Measurements from ENCODE around the gene RASA3.

The RASA3 gene

DNA sequence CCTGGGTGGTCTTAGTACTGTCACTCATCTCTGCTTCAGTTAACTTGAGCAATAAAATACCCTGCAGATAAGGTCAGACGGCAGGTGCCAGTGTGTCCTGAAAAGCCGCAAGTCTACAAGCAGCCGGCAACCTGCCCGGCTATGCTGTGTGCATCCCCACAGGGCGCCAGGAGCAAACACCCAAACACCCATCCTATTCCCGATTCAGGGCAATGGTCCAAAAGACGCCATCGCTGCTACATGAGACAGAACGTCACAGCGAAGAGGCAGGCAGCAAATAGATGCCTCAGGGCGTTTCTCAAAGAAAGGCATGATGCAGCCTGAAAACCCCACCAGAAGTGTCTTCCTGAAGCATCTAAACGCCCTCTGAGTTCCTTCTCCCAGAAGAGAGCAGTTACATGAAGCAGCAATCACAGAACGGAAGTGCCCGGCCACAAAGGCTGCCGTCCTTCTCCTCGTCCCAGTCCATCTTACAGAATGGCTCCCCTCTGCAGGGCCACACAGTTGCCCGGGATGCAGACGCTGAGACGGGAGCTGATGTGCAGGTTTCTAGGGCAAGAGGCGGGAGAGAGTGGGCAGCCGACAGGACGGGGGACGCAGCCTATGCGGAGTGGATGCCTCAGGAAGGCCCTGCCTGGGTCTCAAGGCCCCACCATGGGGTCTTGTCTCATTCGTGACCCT lies 35.1 kb downstream of the RASA3 start:
- Histone ChIP-seq H3K4me3 (ENCODE audit: low read length) (no peak overlapping the region), H2AFZ (ENCODE audit: low read length) (no peak overlapping the region), H3K9ac (ENCODE audit: low read length) (no peak overlapping the region), H3F3A (ENCODE audit: insufficient read depth, low read length) (peaks cover 21% of the 10 kb centered on the region), H3K9me3 (replicated peaks; ENCODE audit: insufficient read depth, low read length) (no peaks in the 10 kb centered on the region), H3K4me1 (ENCODE audit: low read length) (peaks cover 29% of the 10 kb centered on the region), H3K27me3 (replicated peaks; ENCODE audit: insufficient read depth, low read length) (no peaks in the 10 kb centered on the region), H3K27ac (ENCODE audit: low read length) (no peak overlapping the region), H4K20me1 (ENCODE audit: insufficient read depth, low read length) (no peaks in the 10 kb centered on the region), H3K9me2 (replicated peaks; ENCODE audit: insufficient read depth, low read length) (no peaks in the 10 kb centered on the region), H3K4me2 (ENCODE audit: low read depth, low read length) (no peak overlapping the region), H3K79me2 (ENCODE audit: low read length) (peaks cover 91% of the 10 kb centered on the region), H3K36me3 (replicated peaks; ENCODE audit: insufficient read depth, low read length) (no peaks in the 10 kb centered on the region)
- TF ChIP-seq EZH2phosphoT487 (IDR thresholded peaks at IDR 0.05; ENCODE audit: low read length), result no peak
- TF ChIP-seq, protein P1, sequence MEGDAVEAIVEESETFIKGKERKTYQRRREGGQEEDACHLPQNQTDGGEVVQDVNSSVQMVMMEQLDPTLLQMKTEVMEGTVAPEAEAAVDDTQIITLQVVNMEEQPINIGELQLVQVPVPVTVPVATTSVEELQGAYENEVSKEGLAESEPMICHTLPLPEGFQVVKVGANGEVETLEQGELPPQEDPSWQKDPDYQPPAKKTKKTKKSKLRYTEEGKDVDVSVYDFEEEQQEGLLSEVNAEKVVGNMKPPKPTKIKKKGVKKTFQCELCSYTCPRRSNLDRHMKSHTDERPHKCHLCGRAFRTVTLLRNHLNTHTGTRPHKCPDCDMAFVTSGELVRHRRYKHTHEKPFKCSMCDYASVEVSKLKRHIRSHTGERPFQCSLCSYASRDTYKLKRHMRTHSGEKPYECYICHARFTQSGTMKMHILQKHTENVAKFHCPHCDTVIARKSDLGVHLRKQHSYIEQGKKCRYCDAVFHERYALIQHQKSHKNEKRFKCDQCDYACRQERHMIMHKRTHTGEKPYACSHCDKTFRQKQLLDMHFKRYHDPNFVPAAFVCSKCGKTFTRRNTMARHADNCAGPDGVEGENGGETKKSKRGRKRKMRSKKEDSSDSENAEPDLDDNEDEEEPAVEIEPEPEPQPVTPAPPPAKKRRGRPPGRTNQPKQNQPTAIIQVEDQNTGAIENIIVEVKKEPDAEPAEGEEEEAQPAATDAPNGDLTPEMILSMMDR (IDR thresholded peaks at IDR 0.05; ENCODE audit: low read length), result no peak
- TF ChIP-seq EZH2 (optimal IDR thresholded peaks at IDR 0.05; ENCODE audit: low read depth, low read length), result no peak
- DNase-seq, result no peak

DNA sequence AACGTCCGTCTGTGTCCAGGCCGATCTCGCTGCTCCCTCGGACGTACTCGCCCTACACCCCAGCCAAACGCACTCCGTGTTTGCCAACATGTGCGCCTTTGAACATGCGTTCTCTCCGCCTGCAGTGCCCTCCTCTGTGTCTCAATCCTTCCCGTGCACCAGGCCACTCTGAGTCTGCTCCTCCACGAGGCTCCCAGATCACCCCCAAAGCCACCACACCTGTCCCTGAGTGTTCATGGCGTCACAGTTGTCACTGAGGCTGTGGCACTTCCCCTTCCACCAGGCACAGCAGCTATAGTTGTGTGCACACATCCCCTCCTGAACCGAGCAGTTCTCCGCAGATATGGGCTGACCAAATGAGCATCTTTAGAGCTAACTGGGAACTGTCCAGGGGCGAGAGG lies 35.6 kb downstream of the RASA3 start:
- Histone ChIP-seq H2AFZ (ENCODE audit: low read length) (no peak overlapping the region), H3K4me1 (ENCODE audit: low read length) (peaks cover 27% of the 10 kb centered on the region), H3K79me2 (ENCODE audit: low read length) (peaks cover 91% of the 10 kb centered on the region), H3K4me3 (ENCODE audit: low read length) (no peak overlapping the region), H3K27ac (ENCODE audit: low read length) (no peak overlapping the region), H4K20me1 (ENCODE audit: insufficient read depth, low read length) (no peaks in the 10 kb centered on the region), H3F3A (ENCODE audit: insufficient read depth, low read length) (peaks cover 18% of the 10 kb centered on the region), H3K9me3 (replicated peaks; ENCODE audit: insufficient read depth, low read length) (no peaks in the 10 kb centered on the region), H3K9ac (ENCODE audit: low read length) (no peak overlapping the region), H3K9me2 (replicated peaks; ENCODE audit: insufficient read depth, low read length) (no peaks in the 10 kb centered on the region), H3K4me2 (ENCODE audit: low read depth, low read length) (no peak overlapping the region), H3K27me3 (replicated peaks; ENCODE audit: insufficient read depth, low read length) (no peaks in the 10 kb centered on the region), H3K36me3 (replicated peaks; ENCODE audit: insufficient read depth, low read length) (no peaks in the 10 kb centered on the region)
- no peak for DNase-seq
- TF ChIP-seq EZH2phosphoT487 (IDR thresholded peaks at IDR 0.05; ENCODE audit: low read length) (no peak), EZH2 (optimal IDR thresholded peaks at IDR 0.05; ENCODE audit: low read depth, low read length) (no peak)
- TF ChIP-seq, protein P1 (IDR thresholded peaks at IDR 0.05; ENCODE audit: low read length), result no peak

DNA sequence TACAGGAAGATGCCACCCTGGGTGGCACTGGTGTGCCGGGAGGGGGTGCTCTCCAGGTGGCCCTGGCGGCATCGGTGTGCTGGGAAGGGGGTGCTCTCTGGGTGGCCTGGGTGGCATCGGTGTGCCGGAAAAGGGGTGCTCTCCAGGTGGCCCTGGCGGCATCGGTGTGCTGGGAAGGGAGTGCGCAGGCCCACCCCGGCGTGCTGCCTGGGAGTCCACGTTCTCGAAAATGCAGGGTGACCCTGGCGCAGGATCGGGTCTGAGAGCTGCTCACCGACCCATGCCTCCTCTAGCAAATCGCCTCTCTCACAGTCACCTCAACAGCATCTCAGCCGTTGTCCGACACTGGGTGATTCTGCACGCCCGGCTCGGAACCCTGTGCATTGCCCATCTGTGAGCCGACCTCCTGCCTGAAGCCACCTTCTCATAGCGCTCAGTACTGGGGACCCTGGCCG lies 36.4 kb downstream of the RASA3 start:
- Histone ChIP-seq H3K4me1 (ENCODE audit: low read length) (peaks cover 20% of the 10 kb centered on the region), H3K4me3 (ENCODE audit: low read length) (no peak overlapping the region), H2AFZ (ENCODE audit: low read length) (no peak overlapping the region), H3K4me2 (ENCODE audit: low read depth, low read length) (no peak overlapping the region), H3K9ac (ENCODE audit: low read length) (no peak overlapping the region), H4K20me1 (ENCODE audit: insufficient read depth, low read length) (no peaks in the 10 kb centered on the region), H3K9me3 (replicated peaks; ENCODE audit: insufficient read depth, low read length) (0 out of 2 replicates have a peak, but pooled peaks cover 3% of the 10 kb centered on the region), H3K36me3 (replicated peaks; ENCODE audit: insufficient read depth, low read length) (no peaks in the 10 kb centered on the region), H3K27ac (ENCODE audit: low read length) (no peak overlapping the region), H3K27me3 (replicated peaks; ENCODE audit: insufficient read depth, low read length) (no peaks in the 10 kb centered on the region), H3F3A (ENCODE audit: insufficient read depth, low read length) (peaks cover 11% of the 10 kb centered on the region), H3K79me2 (ENCODE audit: low read length) (peaks cover 91% of the 10 kb centered on the region), H3K9me2 (replicated peaks; ENCODE audit: insufficient read depth, low read length) (no peaks in the 10 kb centered on the region)
- no peak for TF ChIP-seq EZH2phosphoT487 (IDR thresholded peaks at IDR 0.05; ENCODE audit: low read length)
- no peak for TF ChIP-seq EZH2 (optimal IDR thresholded peaks at IDR 0.05; ENCODE audit: low read depth, low read length)
- no peak for DNase-seq

DNA sequence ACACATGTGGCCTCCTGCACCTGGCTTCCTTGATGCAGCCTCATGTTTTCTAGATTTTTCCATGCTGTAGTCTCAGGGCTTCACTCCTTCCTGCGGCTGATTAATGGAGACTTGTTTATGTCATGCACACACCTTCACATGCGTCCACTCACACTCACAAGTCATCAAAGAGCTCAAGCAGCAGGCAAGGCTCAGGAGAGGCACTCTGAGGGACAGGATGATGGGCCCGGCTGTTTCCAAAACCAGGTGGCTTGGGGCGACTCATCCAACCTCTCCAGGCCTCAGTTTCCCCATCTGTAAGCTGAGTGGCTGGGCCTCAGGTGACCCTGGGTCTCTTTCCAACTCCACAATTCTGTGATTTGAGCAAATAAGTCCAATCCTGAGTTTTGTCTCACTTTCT lies 36.9 kb downstream of the RASA3 start:
- no peak overlapping the region for H3K4me3 ChIP-seq (ENCODE audit: low read length)
- peaks cover 96% of the 10 kb centered on the region for H3K79me2 ChIP-seq (ENCODE audit: low read length)
- no peaks in the 10 kb centered on the region for H3K9me2 ChIP-seq (replicated peaks; ENCODE audit: insufficient read depth, low read length)
- peaks cover 7% of the 10 kb centered on the region for H3F3A ChIP-seq (ENCODE audit: insufficient read depth, low read length)
- no peaks in the 10 kb centered on the region for H3K36me3 ChIP-seq (replicated peaks; ENCODE audit: insufficient read depth, low read length)
- TF ChIP-seq, protein P1 (IDR thresholded peaks at IDR 0.05; ENCODE audit: low read length), result no peak
- TF ChIP-seq EZH2 (optimal IDR thresholded peaks at IDR 0.05; ENCODE audit: low read depth, low read length) (no peak), EZH2phosphoT487 (IDR thresholded peaks at IDR 0.05; ENCODE audit: low read length) (no peak)
- no peaks in the 10 kb centered on the region for H3K27me3 ChIP-seq (replicated peaks; ENCODE audit: insufficient read depth, low read length)
- no peak for DNase-seq
- no peak overlapping the region for H2AFZ ChIP-seq (ENCODE audit: low read length)
- no peak overlapping the region for H3K9ac ChIP-seq (ENCODE audit: low read length)
- no peaks in the 10 kb centered on the region for H4K20me1 ChIP-seq (ENCODE audit: insufficient read depth, low read length)
- 0 out of 2 replicates have a peak, but pooled peaks cover 3% of the 10 kb centered on the region for H3K9me3 ChIP-seq (replicated peaks; ENCODE audit: insufficient read depth, low read length)
- no peak overlapping the region for H3K4me2 ChIP-seq (ENCODE audit: low read depth, low read length)
- H3K4me1 ChIP-seq (ENCODE audit: low read length), result peaks cover 15% of the 10 kb centered on the region
- H3K27ac ChIP-seq (ENCODE audit: low read length), result no peak overlapping the region

All from MM.1S (cell line).